C4-2B (cell line): ENCODE data around the gene STAG1.

ENCODE experiments used
- ZFX ChIP-seq: fragments of 450-650 bp; IDR thresholded peaks from 2 replicates; pipeline ENCODE4 v1.6.1; 2017
- TF ChIP-seq, protein P1 (sequence below): fragments of 450-650 bp; conservative IDR thresholded peaks from 2 replicates; pipeline ENCODE4 v1.5.1; 2017; ENCODE audit warnings: mild to moderate bottlenecking

GRCh38 chr3:136624371-136624770, 127.8 kb downstream of the STAG1 start:
- TF ChIP-seq, protein P1, sequence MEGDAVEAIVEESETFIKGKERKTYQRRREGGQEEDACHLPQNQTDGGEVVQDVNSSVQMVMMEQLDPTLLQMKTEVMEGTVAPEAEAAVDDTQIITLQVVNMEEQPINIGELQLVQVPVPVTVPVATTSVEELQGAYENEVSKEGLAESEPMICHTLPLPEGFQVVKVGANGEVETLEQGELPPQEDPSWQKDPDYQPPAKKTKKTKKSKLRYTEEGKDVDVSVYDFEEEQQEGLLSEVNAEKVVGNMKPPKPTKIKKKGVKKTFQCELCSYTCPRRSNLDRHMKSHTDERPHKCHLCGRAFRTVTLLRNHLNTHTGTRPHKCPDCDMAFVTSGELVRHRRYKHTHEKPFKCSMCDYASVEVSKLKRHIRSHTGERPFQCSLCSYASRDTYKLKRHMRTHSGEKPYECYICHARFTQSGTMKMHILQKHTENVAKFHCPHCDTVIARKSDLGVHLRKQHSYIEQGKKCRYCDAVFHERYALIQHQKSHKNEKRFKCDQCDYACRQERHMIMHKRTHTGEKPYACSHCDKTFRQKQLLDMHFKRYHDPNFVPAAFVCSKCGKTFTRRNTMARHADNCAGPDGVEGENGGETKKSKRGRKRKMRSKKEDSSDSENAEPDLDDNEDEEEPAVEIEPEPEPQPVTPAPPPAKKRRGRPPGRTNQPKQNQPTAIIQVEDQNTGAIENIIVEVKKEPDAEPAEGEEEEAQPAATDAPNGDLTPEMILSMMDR, result no peak
- TF ChIP-seq ZFX, result no peak
